Peyer's patch (tissue), 4 donors: ENCODE results near the gene CASKIN2. TPM values are rescaled to one million over a fixed set of nuclear protein-coding genes. Genes with fewer than 3 reads are reported as not detected.

ENCODE experiments used
- DNase-seq, 3 donors: peaks; one replicate each; pipeline ENCODE4 v3.0.0-alpha.2; 2017 to 2019
- H3K27ac ChIP-seq, 4 donors: fragments of 200-600 bp; sonication (generic); one replicate each; pipeline ENCODE4 v1.5.1; 2016 to 2019
- H3K27me3 ChIP-seq, 2 donors: fragments of 200-600 bp; sonication (generic); one replicate each; pipeline ENCODE4 v1.5.1; 2019
- H3K36me3 ChIP-seq, 3 donors: fragments of 200-600 bp; sonication (generic); one replicate each; pipeline ENCODE4 v1.5.1; 2016 to 2019
- H3K4me1 ChIP-seq, 4 donors: fragments of 200-600 bp; sonication (generic); one replicate each; pipeline ENCODE4 v1.5.1; 2016 to 2019
- H3K4me3 ChIP-seq, 4 donors: fragments of 200-600 bp; sonication (generic); 1 replicate in 3 of 4; 2 replicates in 1 of 4; pipeline ENCODE4 v1.5.1; 2016 to 2019; ENCODE audit warnings: mild to moderate bottlenecking in 1 of 4
- H3K9me3 ChIP-seq, 4 donors: fragments of 200-600 bp; sonication (generic); one replicate each; pipeline ENCODE4 v1.5.1; 2016 to 2019; ENCODE audit warnings: mild to moderate bottlenecking in 1 of 4
- CTCF ChIP-seq, 6 experiments: fragments of 450-650 bp in 4 of 6; fragments of 200-600 bp in 2 of 6; sonication (generic) in 1 of 6; IDR thresholded peaks; one replicate each; pipeline ENCODE4 v1.5.1; 2017 to 2019; ENCODE audit warnings: antibody characterized with exemption in 6 of 6, mild to moderate bottlenecking in 3 of 6, moderate library complexity in 1 of 6
- POLR2A ChIP-seq, 2 donors: fragments of 450-650 bp; IDR thresholded peaks; one replicate each; pipeline ENCODE4 v1.5.1; 2017; ENCODE audit warnings: antibody characterized with exemption in 2 of 2, mild to moderate bottlenecking in 2 of 2, moderate library complexity in 2 of 2
- total RNA-seq, 4 donors: library from RNA; depleted of rRNA; stranded (reverse); fragments of >200 nt; gene quantifications; one replicate each; pipeline ENCODE4 v1.1.0, GENCODE V29; 2016

Gene CASKIN2
- total RNA-seq, 4 donors from 2014 or later: 12.4 to 24.0 (median 17.3) TPM

DNA sequence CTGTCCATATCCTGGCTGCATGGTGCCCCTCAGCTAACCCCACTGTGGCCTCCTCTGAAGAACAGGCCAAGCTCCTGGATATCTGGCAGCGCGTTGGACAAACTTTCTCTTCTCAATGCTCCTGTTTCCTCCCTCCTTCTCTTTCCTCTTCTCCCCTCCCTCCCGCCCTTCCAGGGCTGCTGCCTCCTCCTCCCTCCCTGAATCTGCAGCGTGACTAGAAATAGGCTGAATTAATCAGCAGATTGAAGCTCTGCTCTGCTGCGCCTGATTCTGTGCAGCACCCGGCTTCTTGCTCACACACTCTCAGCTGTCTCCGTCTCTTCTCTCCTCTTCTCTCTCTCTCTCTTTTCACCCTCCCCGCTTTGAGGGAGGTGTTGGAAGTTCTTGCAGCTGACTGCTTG, 39.1 kb downstream of the CASKIN2 start:
- H3K27ac ChIP-seq: peak overlapping the region in 2 of 4 donors; percentile 20 to 55
- peaks cover 0 to 21% (median 0%) of the 10 kb centered on the region in 3 donors for H3K36me3 ChIP-seq
- no peaks in the 10 kb centered on the region for H3K9me3 ChIP-seq
- H3K27me3 ChIP-seq: no peaks in the 10 kb centered on the region
- TF ChIP-seq POLR2A (IDR thresholded peaks at IDR 0.05): no peak
- no peak for TF ChIP-seq CTCF (IDR thresholded peaks at IDR 0.05)
- DNase-seq: no peak
- peaks cover 0 to 37% (median 2%) of the 10 kb centered on the region in 4 donors for H3K4me1 ChIP-seq
- H3K4me3 ChIP-seq: no peak overlapping the region

DNA sequence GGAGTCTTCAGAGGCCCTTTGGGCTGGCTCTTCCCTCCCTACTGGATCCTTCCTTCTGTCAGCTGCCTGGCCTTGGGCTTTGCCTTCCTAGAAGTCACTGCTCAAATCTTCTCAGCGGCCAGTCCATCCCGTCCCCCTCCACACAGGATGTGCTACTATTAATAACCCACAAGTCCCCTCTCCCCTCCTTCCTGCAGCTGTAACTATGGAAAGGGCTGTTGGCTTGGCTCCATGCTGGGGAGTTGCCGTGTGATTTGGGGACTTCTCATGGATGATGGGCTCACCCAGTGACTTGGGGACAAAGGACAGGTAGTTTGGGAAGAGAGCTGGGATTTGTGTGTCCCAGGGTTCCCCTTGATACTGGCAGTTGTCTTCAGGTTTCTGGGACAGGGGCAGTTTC, 39.5 kb downstream of the CASKIN2 start:
- Histone ChIP-seq H3K36me3 (peaks cover 0 to 21% (median 0%) of the 10 kb centered on the region in 3 donors), H3K9me3 (no peaks in the 10 kb centered on the region), H3K27ac (peak overlapping the region in 2 of 4 donors; percentile 26 to 34), H3K27me3 (no peaks in the 10 kb centered on the region), H3K4me3 (no peak overlapping the region), H3K4me1 (peaks cover 0 to 33% (median 2%) of the 10 kb centered on the region in 4 donors)
- TF ChIP-seq POLR2A (IDR thresholded peaks at IDR 0.05): no peak
- no peak for DNase-seq

GRCh38 chr17:75475144-75475835, 40.0 kb downstream of the CASKIN2 start:
- Histone ChIP-seq H3K9me3 (no peaks in the 10 kb centered on the region), H3K4me3 (no peak overlapping the region), H3K4me1 (peaks cover 0 to 30% (median 2%) of the 10 kb centered on the region in 4 donors), H3K36me3 (peaks cover 0 to 21% (median 0%) of the 10 kb centered on the region in 3 donors), H3K27me3 (no peaks in the 10 kb centered on the region), H3K27ac (peak overlapping the region in 2 of 4 donors; percentile 26 to 34)
- no peak for DNase-seq
- no peak for TF ChIP-seq POLR2A (IDR thresholded peaks at IDR 0.05)
- no peak for TF ChIP-seq CTCF (IDR thresholded peaks at IDR 0.05)

- Histone ChIP-seq H3K4me3 (no peak overlapping the region), H3K9me3 (no peaks in the 10 kb centered on the region), H3K36me3 (peaks cover 0 to 21% (median 0%) of the 10 kb centered on the region in 3 donors), H3K4me1 (peaks cover 0 to 30% (median 2%) of the 10 kb centered on the region in 4 donors), H3K27me3 (no peaks in the 10 kb centered on the region), H3K27ac (no peak overlapping the region)
- no peak for DNase-seq
- no peak for TF ChIP-seq POLR2A (IDR thresholded peaks at IDR 0.05)
- no peak for TF ChIP-seq CTCF (IDR thresholded peaks at IDR 0.05)
These were observed 40.6 kb downstream of the CASKIN2 start for GRCh38 chr17:75474736-75475135.

GRCh38 chr17:75473246-75473645, 42.1 kb downstream of the CASKIN2 start:
- no peak for DNase-seq
- Histone ChIP-seq H3K27ac (no peak overlapping the region), H3K9me3 (no peaks in the 10 kb centered on the region), H3K4me1 (peaks cover 0 to 30% (median 2%) of the 10 kb centered on the region in 4 donors), H3K27me3 (no peaks in the 10 kb centered on the region), H3K36me3 (peaks cover 0 to 21% (median 0%) of the 10 kb centered on the region in 3 donors), H3K4me3 (no peak overlapping the region)
- TF ChIP-seq POLR2A (IDR thresholded peaks at IDR 0.05) (no peak), CTCF (IDR thresholded peaks at IDR 0.05) (no peak)

DNA sequence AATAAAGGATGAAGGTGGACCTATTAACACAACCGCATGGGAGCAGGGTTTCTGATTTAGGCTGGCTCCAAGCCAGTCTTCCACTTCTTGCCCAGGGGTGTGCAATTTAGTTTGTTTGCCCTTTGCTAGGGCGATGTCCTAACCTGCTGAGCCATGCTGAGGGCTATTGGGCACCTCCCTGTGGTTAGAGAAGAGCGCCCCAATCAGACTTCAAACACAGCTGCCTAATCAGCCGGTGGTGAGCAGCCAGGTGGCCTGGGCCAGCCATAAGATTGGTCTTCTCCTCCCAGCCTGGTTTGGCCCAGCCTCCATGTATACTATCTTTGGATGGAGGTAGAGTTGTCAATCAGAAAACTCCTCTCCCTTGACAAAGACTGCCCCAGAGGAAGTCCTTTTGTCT, 43.2 kb downstream of the CASKIN2 start:
- TF ChIP-seq POLR2A (IDR thresholded peaks at IDR 0.05): no peak
- TF ChIP-seq CTCF (IDR thresholded peaks at IDR 0.05): no peak
- Histone ChIP-seq H3K9me3 (no peaks in the 10 kb centered on the region), H3K27ac (no peak overlapping the region), H3K36me3 (peaks cover 0 to 21% (median 0%) of the 10 kb centered on the region in 3 donors), H3K27me3 (no peaks in the 10 kb centered on the region), H3K4me1 (peaks cover 0 to 24% (median 1%) of the 10 kb centered on the region in 4 donors), H3K4me3 (no peak overlapping the region)
- no peak for DNase-seq
